ENCODE data around the gene PEX3.
"Not testable (repeated sequence)": the region's sequence is repeated elsewhere in the genome, so short reads cannot be mapped to it uniquely, and the experiment has no call there.

The PEX3 gene

GRCh38 chr6:143447865-143448264, 2.7 kb upstream of the PEX3 start:
- not testable (repeated sequence) for H3K36me3 ChIP-seq (ENCODE audit: control insufficient read depth in 2 of 2, insufficient read depth in 2 of 2, low read length in 2 of 2); H3K9me3 ChIP-seq (ENCODE audit: control insufficient read depth in 2 of 2, low read length in 2 of 2); H3K4me3 ChIP-seq (ENCODE audit: low read length in 2 of 2); H3K9ac ChIP-seq (ENCODE audit: low read depth in 1 of 2, low read length in 2 of 2); H3K27me3 ChIP-seq (ENCODE audit: control insufficient read depth in 2 of 2, insufficient read depth in 2 of 2, low read length in 2 of 2); H3K27ac ChIP-seq (ENCODE audit: low read depth in 2 of 2, low read length in 2 of 2)
- H3K4me1 ChIP-seq (ENCODE audit: control insufficient read depth in 2 of 2, insufficient read depth in 2 of 2, low read length in 2 of 2), result peaks cover 8 to 13% of the 10 kb centered on the region in 2 donors

- peak overlapping the region; percentile 88 to 95 for H3K4me3 ChIP-seq (ENCODE audit: low read length in 2 of 2)
- peaks cover 0 to 2% of the 10 kb centered on the region in 2 donors for H3K36me3 ChIP-seq (ENCODE audit: control insufficient read depth in 2 of 2, insufficient read depth in 2 of 2, low read length in 2 of 2)
- peaks cover 8 to 13% of the 10 kb centered on the region in 2 donors for H3K4me1 ChIP-seq (ENCODE audit: control insufficient read depth in 2 of 2, insufficient read depth in 2 of 2, low read length in 2 of 2)
- H3K9ac ChIP-seq (ENCODE audit: low read depth in 1 of 2, low read length in 2 of 2), result peak overlapping the region in 1 of 2 donors; percentile 65
- H3K9me3 ChIP-seq (ENCODE audit: control insufficient read depth in 2 of 2, low read length in 2 of 2), result no peaks in the 10 kb centered on the region
- H3K27ac ChIP-seq (ENCODE audit: low read depth in 2 of 2, low read length in 2 of 2), result no peak overlapping the region
- H3K27me3 ChIP-seq (ENCODE audit: control insufficient read depth in 2 of 2, insufficient read depth in 2 of 2, low read length in 2 of 2), result no peaks in the 10 kb centered on the region
These were observed 1.4 kb upstream of the PEX3 start for GRCh38 chr6:143449082-143449713.

- peaks cover 0 to 2% of the 10 kb centered on the region in 2 donors for H3K36me3 ChIP-seq (ENCODE audit: control insufficient read depth in 2 of 2, insufficient read depth in 2 of 2, low read length in 2 of 2)
- no peaks in the 10 kb centered on the region for H3K27me3 ChIP-seq (ENCODE audit: control insufficient read depth in 2 of 2, insufficient read depth in 2 of 2, low read length in 2 of 2)
- peaks cover 8 to 13% of the 10 kb centered on the region in 2 donors for H3K4me1 ChIP-seq (ENCODE audit: control insufficient read depth in 2 of 2, insufficient read depth in 2 of 2, low read length in 2 of 2)
- H3K27ac ChIP-seq (ENCODE audit: low read depth in 2 of 2, low read length in 2 of 2), result peak overlapping the region; percentile 46 to 78
- H3K4me3 ChIP-seq (ENCODE audit: low read length in 2 of 2), result peak overlapping the region; percentile 88 to 95
- H3K9ac ChIP-seq (ENCODE audit: low read depth in 1 of 2, low read length in 2 of 2), result peak overlapping the region; percentile 65 to 87
- H3K9me3 ChIP-seq (ENCODE audit: control insufficient read depth in 2 of 2, low read length in 2 of 2), result no peaks in the 10 kb centered on the region
These were observed 722 bp upstream of the PEX3 start for GRCh38 chr6:143449714-143450452.

GRCh38 chr6:143451531-143451930, 926 bp downstream of the PEX3 start:
- Histone ChIP-seq H3K9ac (ENCODE audit: low read depth in 1 of 2, low read length in 2 of 2) (peak overlapping the region; percentile 65 to 94), H3K4me1 (ENCODE audit: control insufficient read depth in 2 of 2, insufficient read depth in 2 of 2, low read length in 2 of 2) (peaks cover 8 to 13% of the 10 kb centered on the region in 2 donors), H3K36me3 (ENCODE audit: control insufficient read depth in 2 of 2, insufficient read depth in 2 of 2, low read length in 2 of 2) (peaks cover 0 to 2% of the 10 kb centered on the region in 2 donors), H3K4me3 (ENCODE audit: low read length in 2 of 2) (peak overlapping the region; percentile 88 to 95), H3K9me3 (ENCODE audit: control insufficient read depth in 2 of 2, low read length in 2 of 2) (no peaks in the 10 kb centered on the region), H3K27me3 (ENCODE audit: control insufficient read depth in 2 of 2, insufficient read depth in 2 of 2, low read length in 2 of 2) (no peaks in the 10 kb centered on the region), H3K27ac (ENCODE audit: low read depth in 2 of 2, low read length in 2 of 2) (no peak overlapping the region)

GRCh38 chr6:143457563-143458359, 7.2 kb downstream of the PEX3 start:
- no peaks in the 10 kb centered on the region for H3K27me3 ChIP-seq (ENCODE audit: control insufficient read depth in 2 of 2, insufficient read depth in 2 of 2, low read length in 2 of 2)
- H3K4me1 ChIP-seq (ENCODE audit: control insufficient read depth in 2 of 2, insufficient read depth in 2 of 2, low read length in 2 of 2), result no peaks in the 10 kb centered on the region
- peaks cover 3 to 7% of the 10 kb centered on the region in 2 donors for H3K36me3 ChIP-seq (ENCODE audit: control insufficient read depth in 2 of 2, insufficient read depth in 2 of 2, low read length in 2 of 2)
- no peak overlapping the region for H3K27ac ChIP-seq (ENCODE audit: low read depth in 2 of 2, low read length in 2 of 2)
- H3K9ac ChIP-seq (ENCODE audit: low read depth in 1 of 2, low read length in 2 of 2), result no peak overlapping the region
- H3K9me3 ChIP-seq (ENCODE audit: control insufficient read depth in 2 of 2, low read length in 2 of 2), result no peaks in the 10 kb centered on the region
- H3K4me3 ChIP-seq (ENCODE audit: low read length in 2 of 2), result no peak overlapping the region

GRCh38 chr6:143465546-143465945, 14.9 kb downstream of the PEX3 start:
- Histone ChIP-seq H3K9ac (ENCODE audit: low read depth in 1 of 2, low read length in 2 of 2) (no peak overlapping the region), H3K4me1 (ENCODE audit: control insufficient read depth in 2 of 2, insufficient read depth in 2 of 2, low read length in 2 of 2) (no peaks in the 10 kb centered on the region), H3K27ac (ENCODE audit: low read depth in 2 of 2, low read length in 2 of 2) (no peak overlapping the region), H3K36me3 (ENCODE audit: control insufficient read depth in 2 of 2, insufficient read depth in 2 of 2, low read length in 2 of 2) (peaks cover 0 to 8% of the 10 kb centered on the region in 2 donors), H3K4me3 (ENCODE audit: low read length in 2 of 2) (no peak overlapping the region), H3K27me3 (ENCODE audit: control insufficient read depth in 2 of 2, insufficient read depth in 2 of 2, low read length in 2 of 2) (no peaks in the 10 kb centered on the region), H3K9me3 (ENCODE audit: control insufficient read depth in 2 of 2, low read length in 2 of 2) (no peaks in the 10 kb centered on the region)

GRCh38 chr6:143468026-143468425, 17.4 kb downstream of the PEX3 start:
- H3K4me3 ChIP-seq (ENCODE audit: low read length in 2 of 2), result no peak overlapping the region
- no peak overlapping the region for H3K9ac ChIP-seq (ENCODE audit: low read depth in 1 of 2, low read length in 2 of 2)
- no peaks in the 10 kb centered on the region for H3K27me3 ChIP-seq (ENCODE audit: control insufficient read depth in 2 of 2, insufficient read depth in 2 of 2, low read length in 2 of 2)

GRCh38 chr6:143468823-143469222, 18.2 kb downstream of the PEX3 start:
- not testable (repeated sequence) for H3K4me1 ChIP-seq (ENCODE audit: control insufficient read depth in 2 of 2, insufficient read depth in 2 of 2, low read length in 2 of 2); H3K4me3 ChIP-seq (ENCODE audit: low read length in 2 of 2); H3K27ac ChIP-seq (ENCODE audit: low read depth in 2 of 2, low read length in 2 of 2); H3K27me3 ChIP-seq (ENCODE audit: control insufficient read depth in 2 of 2, insufficient read depth in 2 of 2, low read length in 2 of 2); H3K36me3 ChIP-seq (ENCODE audit: control insufficient read depth in 2 of 2, insufficient read depth in 2 of 2, low read length in 2 of 2); H3K9ac ChIP-seq (ENCODE audit: low read depth in 1 of 2, low read length in 2 of 2); H3K9me3 ChIP-seq (ENCODE audit: control insufficient read depth in 2 of 2, low read length in 2 of 2)

More at GRCh38 chr6:143468026-143468425, 17.4 kb downstream of the PEX3 start:
- Histone ChIP-seq H3K9me3 (ENCODE audit: control insufficient read depth in 2 of 2, low read length in 2 of 2) (no peaks in the 10 kb centered on the region), H3K36me3 (ENCODE audit: control insufficient read depth in 2 of 2, insufficient read depth in 2 of 2, low read length in 2 of 2) (peaks cover 6 to 9% of the 10 kb centered on the region in 2 donors), H3K27ac (ENCODE audit: low read depth in 2 of 2, low read length in 2 of 2) (no peak overlapping the region), H3K4me1 (ENCODE audit: control insufficient read depth in 2 of 2, insufficient read depth in 2 of 2, low read length in 2 of 2) (no peaks in the 10 kb centered on the region)

GRCh38 chr6:143471822-143472221, 21.2 kb downstream of the PEX3 start:
- peaks cover 9 to 16% of the 10 kb centered on the region in 2 donors for H3K36me3 ChIP-seq (ENCODE audit: control insufficient read depth in 2 of 2, insufficient read depth in 2 of 2, low read length in 2 of 2)
- H3K27ac ChIP-seq (ENCODE audit: low read depth in 2 of 2, low read length in 2 of 2), result no peak overlapping the region
- no peak overlapping the region for H3K9ac ChIP-seq (ENCODE audit: low read depth in 1 of 2, low read length in 2 of 2)
- no peaks in the 10 kb centered on the region for H3K4me1 ChIP-seq (ENCODE audit: control insufficient read depth in 2 of 2, insufficient read depth in 2 of 2, low read length in 2 of 2)
- no peaks in the 10 kb centered on the region for H3K9me3 ChIP-seq (ENCODE audit: control insufficient read depth in 2 of 2, low read length in 2 of 2)
- no peak overlapping the region for H3K4me3 ChIP-seq (ENCODE audit: low read length in 2 of 2)
- no peaks in the 10 kb centered on the region for H3K27me3 ChIP-seq (ENCODE audit: control insufficient read depth in 2 of 2, insufficient read depth in 2 of 2, low read length in 2 of 2)

- Histone ChIP-seq H3K36me3 (ENCODE audit: control insufficient read depth in 2 of 2, insufficient read depth in 2 of 2, low read length in 2 of 2) (peaks cover 9 to 16% of the 10 kb centered on the region in 2 donors), H3K9me3 (ENCODE audit: control insufficient read depth in 2 of 2, low read length in 2 of 2) (no peaks in the 10 kb centered on the region)
These were observed 25.9 kb downstream of the PEX3 start for GRCh38 chr6:143476545-143476944.

More at GRCh38 chr6:143476545-143476944, 25.9 kb downstream of the PEX3 start:
- no peak overlapping the region for H3K9ac ChIP-seq (ENCODE audit: low read depth in 1 of 2, low read length in 2 of 2)
- no peak overlapping the region for H3K4me3 ChIP-seq (ENCODE audit: low read length in 2 of 2)
- no peaks in the 10 kb centered on the region for H3K4me1 ChIP-seq (ENCODE audit: control insufficient read depth in 2 of 2, insufficient read depth in 2 of 2, low read length in 2 of 2)
- no peaks in the 10 kb centered on the region for H3K27me3 ChIP-seq (ENCODE audit: control insufficient read depth in 2 of 2, insufficient read depth in 2 of 2, low read length in 2 of 2)
- no peak overlapping the region for H3K27ac ChIP-seq (ENCODE audit: low read depth in 2 of 2, low read length in 2 of 2)

Data from mucosa of rectum (tissue), 2 donors.